Measurements from ENCODE around the gene SPACA9.

DNA sequence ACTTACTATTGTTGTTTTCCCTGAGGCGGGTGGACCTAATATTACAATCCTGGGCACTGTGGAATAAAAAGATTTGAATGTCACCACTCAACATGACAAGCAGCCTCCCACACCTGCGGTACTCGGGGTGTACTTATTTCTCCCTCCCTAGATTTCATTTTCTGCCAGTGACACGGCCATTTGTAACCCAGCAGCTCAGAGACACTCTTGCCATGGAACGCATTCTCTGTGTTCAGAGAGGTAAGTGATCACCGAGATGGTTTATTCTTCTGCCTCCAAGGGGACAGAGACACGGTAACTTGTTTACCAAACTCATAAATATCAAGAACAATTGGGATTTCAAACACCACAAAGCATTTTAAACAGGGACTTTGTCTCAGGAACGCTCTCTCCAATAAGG, 11.8 kb upstream of the SPACA9 start:
- TF ChIP-seq, protein P1, sequence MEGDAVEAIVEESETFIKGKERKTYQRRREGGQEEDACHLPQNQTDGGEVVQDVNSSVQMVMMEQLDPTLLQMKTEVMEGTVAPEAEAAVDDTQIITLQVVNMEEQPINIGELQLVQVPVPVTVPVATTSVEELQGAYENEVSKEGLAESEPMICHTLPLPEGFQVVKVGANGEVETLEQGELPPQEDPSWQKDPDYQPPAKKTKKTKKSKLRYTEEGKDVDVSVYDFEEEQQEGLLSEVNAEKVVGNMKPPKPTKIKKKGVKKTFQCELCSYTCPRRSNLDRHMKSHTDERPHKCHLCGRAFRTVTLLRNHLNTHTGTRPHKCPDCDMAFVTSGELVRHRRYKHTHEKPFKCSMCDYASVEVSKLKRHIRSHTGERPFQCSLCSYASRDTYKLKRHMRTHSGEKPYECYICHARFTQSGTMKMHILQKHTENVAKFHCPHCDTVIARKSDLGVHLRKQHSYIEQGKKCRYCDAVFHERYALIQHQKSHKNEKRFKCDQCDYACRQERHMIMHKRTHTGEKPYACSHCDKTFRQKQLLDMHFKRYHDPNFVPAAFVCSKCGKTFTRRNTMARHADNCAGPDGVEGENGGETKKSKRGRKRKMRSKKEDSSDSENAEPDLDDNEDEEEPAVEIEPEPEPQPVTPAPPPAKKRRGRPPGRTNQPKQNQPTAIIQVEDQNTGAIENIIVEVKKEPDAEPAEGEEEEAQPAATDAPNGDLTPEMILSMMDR (IDR thresholded peaks at IDR 0.05): no peak
- no peak for TF ChIP-seq POLR2A (IDR thresholded peaks at IDR 0.05)
